Endometrial microvascular endothelial cells (primary cell): ENCODE data around the gene GAN. TPM values are rescaled to one million over a fixed set of nuclear protein-coding genes. Genes with fewer than 3 reads are reported as not detected.

Experiments used
- total RNA-seq: library from RNA; depleted of rRNA; stranded (reverse); fragments of >200 nt; gene quantifications from one replicate; pipeline ENCODE4 v1.2.3, GENCODE V29; 2015; ENCODE audit errors: inconsistent ontology term

GAN gene
- total RNA-seq, 1 donor from 2014 or later: 13.8 TPM

Other genes with a start within 250 kb of the GAN start
- 0.37 TPM for gene C16orf46, start 237.7 kb upstream of the GAN start, total RNA-seq
- 27.0 TPM for gene GCSH, start 218.6 kb upstream of the GAN start, total RNA-seq
- gene BCO1, start 76.3 kb upstream of the GAN start, total RNA-seq: not detected
- gene CMIP, start 129.8 kb downstream of the GAN start, total RNA-seq: 16.5 TPM